NOMO-1 treated with dmso at 0.1 percent for 144 hours (cell line): Measurements from ENCODE around the gene B9D2.
"Not testable (repeated sequence)": the region's sequence is repeated elsewhere in the genome, so short reads cannot be mapped to it uniquely, and the experiment has no call there.

Source experiments
- DNase-seq: peaks from one replicate; lab custom pipeline; 2025; ENCODE audit not compliant: unreplicated experiment; lab: John Stamatoyannopoulos, UW

B9D2 gene

GRCh38 chr19:41363753-41364523, at the start of gene B9D2:
Gene B9D2, minus strand, starts transcription at chr19:41364149. Its CDS starts 630 bp downstream, at chr19:41363519.
- DNase-seq: peak; percentile 97

GRCh38 chr19:41412953-41413352, 49.0 kb upstream of the B9D2 start:
- no peak for DNase-seq

GRCh38 chr19:41411968-41412265, 48.0 kb upstream of the B9D2 start:
- DNase-seq: no peak

- DNase-seq: no peak
These were observed 47.4 kb upstream of the B9D2 start for GRCh38 chr19:41411100-41411967.

- DNase-seq: no peak
These were observed 46.5 kb upstream of the B9D2 start for GRCh38 chr19:41410336-41411054.

- DNase-seq: no peak
These were observed 45.3 kb upstream of the B9D2 start for GRCh38 chr19:41409288-41409687.

- DNase-seq: not testable (repeated sequence)
These were observed 44.9 kb upstream of the B9D2 start for GRCh38 chr19:41408846-41409245.

- no peak for DNase-seq
These were observed 44.3 kb upstream of the B9D2 start for GRCh38 chr19:41408256-41408655.

GRCh38 chr19:41407271-41407670, 43.3 kb upstream of the B9D2 start:
- peak; percentile 68 for DNase-seq

GRCh38 chr19:41405776-41406175, 41.8 kb upstream of the B9D2 start:
- DNase-seq: no peak

- no peak for DNase-seq
These were observed 39.4 kb upstream of the B9D2 start for GRCh38 chr19:41403181-41403970.

GRCh38 chr19:41402010-41402409, 38.1 kb upstream of the B9D2 start:
- DNase-seq: no peak

GRCh38 chr19:41401483-41401882, 37.5 kb upstream of the B9D2 start:
- no peak for DNase-seq

GRCh38 chr19:41399525-41399924, 35.6 kb upstream of the B9D2 start:
- DNase-seq: no peak

- DNase-seq: no peak
These were observed 35.1 kb upstream of the B9D2 start for GRCh38 chr19:41399091-41399490.

GRCh38 chr19:41398598-41398997, 34.6 kb upstream of the B9D2 start:
- no peak for DNase-seq

- no peak for DNase-seq
These were observed 34.1 kb upstream of the B9D2 start for GRCh38 chr19:41398050-41398418.

- DNase-seq: peak; percentile 99
These were observed 33.4 kb upstream of the B9D2 start, which contains the start of the genes BCKDHA and EXOSC5 for GRCh38 chr19:41397086-41398049. Gene BCKDHA, plus strand, starts transcription at chr19:41397818. Its CDS starts 10 bp downstream, at chr19:41397828. Gene EXOSC5, minus strand, starts transcription at chr19:41397359. Its CDS starts 31 bp downstream, at chr19:41397328.

- DNase-seq: no peak
These were observed 31.4 kb upstream of the B9D2 start for GRCh38 chr19:41395355-41395754.

GRCh38 chr19:41392775-41393174, 28.8 kb upstream of the B9D2 start:
- DNase-seq: no peak
